GM21723 (cell line): ENCODE data around the gene TRIP13.
A peak's percentile ranks its signal among the peaks of the same experiment; 100 is the strongest.
"Not testable (repeated sequence)": the region's sequence is repeated elsewhere in the genome, so short reads cannot be mapped to it uniquely, and the experiment has no call there.

Experiments
- ATAC-seq: cut with Tn5 transposase; IDR thresholded peaks from one replicate; pipeline ENCODE4 v1.9.1; 2021; ENCODE audit warnings: mild to moderate bottlenecking, moderate library complexity; ENCODE audit not compliant: unreplicated experiment

TRIP13 gene

DNA sequence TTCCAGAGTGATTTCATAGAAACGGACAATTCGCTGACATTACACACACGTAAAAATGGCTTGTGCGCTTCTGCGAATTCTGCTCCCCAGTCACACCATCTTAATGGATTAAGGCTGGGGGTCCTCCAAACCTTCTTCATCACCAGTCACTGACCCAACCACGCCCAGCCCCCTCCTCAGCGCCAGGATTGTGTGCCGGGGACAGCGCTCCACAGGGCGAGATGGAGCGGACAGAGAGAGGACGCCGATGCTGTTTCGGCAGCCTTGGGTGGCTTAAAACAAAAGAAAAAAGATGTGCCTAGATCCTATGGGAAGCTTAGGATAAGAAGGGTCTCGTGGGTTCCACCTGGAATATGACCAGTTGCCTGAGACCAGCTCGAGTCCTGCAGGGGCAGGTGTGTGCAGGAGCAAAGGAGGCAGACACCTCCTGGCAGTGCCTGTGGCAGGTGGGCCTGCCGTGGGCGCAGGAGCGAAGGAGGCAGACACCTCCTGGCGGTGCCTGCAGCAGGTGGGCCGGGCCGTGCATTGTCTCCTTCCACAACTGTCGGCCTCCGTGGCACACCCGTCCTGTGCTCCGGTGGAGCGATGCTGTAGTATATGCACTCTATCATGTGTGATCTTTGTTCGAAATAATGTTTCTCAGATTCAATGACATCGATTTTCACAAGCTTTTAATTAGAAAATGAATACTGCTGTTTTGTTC is 20.9 kb upstream of the TRIP13 start:
- no peak for ATAC-seq

DNA sequence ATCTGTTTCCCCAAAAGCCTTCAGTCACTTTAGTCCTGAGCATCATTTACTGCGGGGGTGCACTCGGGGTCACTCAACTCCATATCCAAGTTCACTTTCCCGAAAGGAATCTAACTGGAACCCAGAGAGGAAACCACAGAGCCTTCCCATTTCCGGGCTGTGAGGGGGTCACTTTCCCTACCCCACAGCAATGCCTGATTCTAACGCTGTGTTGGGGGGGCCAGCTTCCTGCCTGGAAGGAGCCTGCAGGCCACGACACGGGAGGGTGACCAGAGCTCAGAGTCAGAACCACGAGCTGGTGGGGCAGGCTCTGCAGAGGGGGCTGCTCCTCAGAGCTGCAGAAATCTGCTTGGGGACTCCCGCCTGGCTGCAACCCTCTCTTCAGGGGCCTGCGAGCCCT is 20.4 kb upstream of the TRIP13 start:
- ATAC-seq: no peak

DNA sequence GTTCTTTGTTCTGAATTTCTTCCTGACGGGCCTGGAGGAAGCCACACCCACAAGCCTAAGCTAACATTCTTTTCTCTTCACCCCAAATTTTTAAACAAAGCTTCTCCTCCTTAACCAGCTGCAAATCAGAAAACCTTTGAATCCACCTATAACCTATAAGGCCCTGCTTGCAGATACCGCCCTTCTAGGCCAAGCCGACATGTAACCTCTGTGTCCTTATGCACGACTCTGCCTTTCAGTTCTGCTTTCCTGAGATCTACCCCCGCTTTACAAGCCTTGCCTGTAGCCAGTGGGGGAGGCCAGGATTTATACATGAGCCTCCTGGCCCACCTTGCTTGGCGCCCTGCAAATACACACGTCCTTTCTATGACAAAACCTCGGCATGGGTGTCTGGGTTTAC is 19.4 kb upstream of the TRIP13 start:
- peak; percentile 91 for ATAC-seq

DNA sequence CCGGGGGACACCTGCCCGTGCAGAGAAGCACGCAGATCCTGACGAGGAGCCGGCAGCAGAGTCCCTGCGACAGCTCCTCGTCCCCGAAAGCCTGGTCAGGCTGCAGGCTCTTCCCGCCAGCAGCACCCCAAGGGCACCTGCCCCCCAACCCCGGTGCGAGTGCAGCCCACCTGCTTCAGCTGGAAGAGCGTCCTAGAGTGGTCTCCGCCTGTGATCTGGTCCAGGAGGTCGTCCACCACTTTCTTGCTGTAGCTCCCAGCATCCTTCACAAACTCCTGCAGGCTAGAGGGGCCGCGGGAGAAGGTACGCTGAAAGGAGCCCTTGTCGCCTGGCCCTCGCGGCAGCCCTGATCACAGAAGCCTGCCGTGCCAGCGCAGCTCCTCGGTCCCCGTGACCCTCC is 16.8 kb upstream of the TRIP13 start:
- no peak for ATAC-seq

DNA sequence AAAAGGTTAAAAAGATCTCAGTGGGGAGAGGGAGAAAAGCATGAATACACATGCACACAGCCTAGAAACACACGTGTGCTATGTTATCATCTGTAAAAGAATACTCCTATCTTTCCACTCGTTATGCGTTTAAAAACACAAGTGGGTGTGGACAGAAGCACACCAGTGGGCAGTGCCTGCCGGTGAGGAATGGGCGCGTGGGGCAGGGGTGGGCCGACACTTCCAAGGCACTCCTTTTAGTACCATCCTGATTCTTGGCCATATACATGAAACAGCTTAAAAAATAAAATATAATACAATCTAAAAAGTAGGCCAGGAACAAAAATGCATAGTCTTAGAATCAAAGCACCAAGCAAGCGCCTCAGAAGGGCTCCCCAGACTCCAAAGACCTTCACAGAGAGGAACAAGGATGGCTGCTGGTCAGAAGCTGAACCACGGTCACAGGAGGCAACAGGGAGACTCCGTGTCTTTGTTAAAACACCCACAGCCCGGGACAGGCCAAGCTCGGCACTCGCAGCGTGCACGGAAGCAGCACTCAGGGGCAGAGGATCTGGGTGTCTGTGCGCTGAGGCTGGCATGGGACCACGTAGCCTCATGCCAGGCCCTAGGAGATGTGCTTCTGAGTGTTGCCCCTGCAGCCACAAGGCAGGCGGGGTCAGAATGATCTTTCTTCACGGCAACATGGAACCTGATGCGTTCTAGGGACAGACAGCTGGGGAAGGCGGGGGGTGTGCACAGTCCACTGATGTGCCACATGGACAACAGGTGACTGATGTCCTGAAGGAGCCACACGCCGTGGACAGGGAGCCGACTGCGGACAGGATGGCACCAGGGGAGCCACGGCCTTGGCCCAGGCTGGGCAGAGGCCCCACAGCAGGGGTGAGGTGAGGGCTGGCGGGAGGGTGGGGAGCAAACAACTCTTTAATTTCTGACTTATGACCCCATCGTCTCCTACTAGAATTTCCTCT is 16.0 kb upstream of the TRIP13 start:
- no peak for ATAC-seq

DNA sequence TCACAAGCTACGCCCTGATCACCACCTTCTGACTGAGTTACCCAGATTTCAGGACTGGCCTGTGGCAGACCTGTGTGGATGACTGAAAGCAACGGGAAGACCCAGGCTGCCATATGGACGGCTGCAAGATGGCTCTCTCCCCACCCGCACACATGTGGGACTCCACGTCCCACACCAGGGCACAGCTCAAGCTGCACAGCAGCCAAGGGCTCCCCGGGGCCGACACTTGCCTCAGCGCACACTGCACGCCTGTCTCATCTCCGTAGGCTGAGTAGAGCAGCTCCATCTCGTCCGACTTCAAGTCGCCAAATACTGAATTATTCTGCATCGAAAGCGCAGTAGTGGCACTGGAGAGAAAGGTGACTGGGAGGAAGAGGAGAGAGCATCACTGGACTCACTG is 14.6 kb upstream of the TRIP13 start:
- no peak for ATAC-seq

DNA sequence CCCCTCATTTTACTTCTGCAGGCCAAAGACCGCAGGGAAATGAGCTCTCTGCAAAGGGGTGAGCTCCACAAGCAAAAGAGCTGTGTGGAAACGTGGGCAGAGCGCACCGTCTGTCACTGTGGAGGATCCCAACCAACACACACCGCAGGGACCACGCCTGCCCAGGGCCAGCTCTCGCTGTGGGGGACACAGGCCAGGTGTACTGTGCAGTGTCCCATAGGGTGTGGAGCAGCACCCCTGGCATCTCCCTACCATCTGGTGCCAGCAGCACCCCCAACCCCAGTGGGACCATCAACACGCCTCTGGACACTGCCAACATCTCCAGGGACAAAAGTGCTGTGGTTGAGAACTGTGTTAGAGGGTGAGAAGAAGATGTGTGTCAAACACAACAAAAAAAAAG is 14.0 kb upstream of the TRIP13 start:
- not testable (repeated sequence) for ATAC-seq

DNA sequence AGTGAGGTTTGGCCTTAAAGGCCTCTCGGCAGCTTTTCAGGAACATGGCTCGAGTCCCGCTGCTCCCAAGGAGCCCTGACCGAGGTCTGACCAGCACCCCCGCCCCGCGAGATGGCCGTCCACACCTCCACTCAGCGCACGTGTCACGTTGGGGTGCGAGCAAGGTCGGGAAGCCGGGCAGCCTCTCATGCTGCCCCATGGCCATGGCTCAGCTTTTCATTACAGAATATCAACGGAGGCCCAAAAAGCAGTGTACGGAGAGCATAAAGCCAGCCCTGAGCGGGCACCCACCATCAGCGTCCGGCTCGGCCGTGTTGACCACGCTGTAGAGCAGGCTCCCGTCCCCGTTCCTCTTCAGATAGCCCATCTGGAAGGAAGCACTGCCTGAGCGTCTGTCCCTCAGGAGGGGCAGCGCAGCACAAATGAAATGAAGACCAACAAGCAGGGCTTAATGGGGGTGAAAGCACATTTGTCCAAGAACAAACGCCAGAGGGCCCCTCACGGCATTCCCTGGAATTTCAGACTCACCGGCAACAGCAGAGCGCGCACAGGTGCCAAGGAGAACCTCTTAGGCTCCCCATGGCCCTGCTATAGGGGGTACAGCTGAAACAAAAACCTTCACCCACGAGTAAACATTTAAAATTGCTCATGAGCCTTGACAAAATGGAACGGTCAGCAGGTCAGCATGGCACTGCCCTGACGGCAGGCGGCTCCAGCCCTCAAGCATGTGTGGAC is 11.7 kb upstream of the TRIP13 start:
- ATAC-seq: no peak

DNA sequence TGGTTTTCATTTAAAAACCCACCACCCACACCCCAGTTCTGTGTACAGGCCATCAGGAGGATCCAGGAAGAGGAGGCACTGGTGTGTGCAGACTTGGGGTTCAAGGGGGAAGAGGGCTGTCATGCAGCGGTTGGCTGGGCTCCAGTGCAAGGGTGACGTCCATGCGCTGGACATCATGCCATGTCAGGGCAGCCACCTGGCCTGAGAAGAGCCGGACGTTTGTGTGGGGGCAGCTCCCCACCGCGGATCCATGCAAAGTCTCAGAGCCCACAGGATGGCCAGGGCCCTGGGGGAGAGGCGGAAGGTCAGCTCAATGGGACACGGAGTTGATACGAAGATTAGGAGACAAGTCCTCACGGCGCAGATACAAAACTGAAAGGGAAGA is 11.1 kb upstream of the TRIP13 start:
- no peak for ATAC-seq

DNA sequence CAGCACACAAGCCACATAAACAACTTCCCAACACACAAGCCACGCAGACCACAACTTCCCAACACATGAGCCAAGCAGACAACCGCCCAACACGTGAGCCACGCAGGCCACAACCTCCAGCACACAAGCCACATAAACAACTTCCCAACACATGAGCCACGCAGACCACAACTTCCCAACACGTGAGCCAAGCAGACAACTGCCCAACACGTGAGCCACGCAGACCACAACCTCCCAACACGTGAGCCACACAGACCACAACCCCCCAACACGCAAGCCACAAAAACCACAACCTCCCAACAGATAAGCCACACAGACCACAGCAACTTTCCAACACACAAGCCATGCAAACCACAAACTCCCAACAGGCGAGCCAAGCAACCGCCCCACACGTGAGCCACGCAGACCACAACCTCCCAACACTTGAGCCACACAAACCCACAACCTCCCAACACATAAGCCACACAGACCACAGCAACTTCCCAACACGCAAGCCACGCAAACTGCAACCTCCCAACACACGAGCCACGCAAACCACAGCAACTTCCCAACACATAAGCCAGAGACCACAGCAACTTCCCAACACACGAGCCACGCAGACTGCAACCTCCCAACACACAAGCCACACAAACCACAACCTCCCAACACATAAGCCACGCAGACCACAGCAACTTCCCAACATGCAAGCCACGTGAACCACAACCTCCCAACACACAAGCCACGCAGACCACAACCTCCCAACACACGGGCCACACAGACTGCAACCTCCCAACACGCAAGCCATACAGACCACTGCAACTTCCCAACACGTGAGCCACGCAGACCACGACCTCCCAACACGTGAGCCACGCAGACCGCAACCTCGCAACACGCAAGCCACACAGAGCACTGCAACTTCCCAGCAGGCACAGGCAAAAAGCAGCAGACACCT is 10.2 kb upstream of the TRIP13 start:
- no peak for ATAC-seq

DNA sequence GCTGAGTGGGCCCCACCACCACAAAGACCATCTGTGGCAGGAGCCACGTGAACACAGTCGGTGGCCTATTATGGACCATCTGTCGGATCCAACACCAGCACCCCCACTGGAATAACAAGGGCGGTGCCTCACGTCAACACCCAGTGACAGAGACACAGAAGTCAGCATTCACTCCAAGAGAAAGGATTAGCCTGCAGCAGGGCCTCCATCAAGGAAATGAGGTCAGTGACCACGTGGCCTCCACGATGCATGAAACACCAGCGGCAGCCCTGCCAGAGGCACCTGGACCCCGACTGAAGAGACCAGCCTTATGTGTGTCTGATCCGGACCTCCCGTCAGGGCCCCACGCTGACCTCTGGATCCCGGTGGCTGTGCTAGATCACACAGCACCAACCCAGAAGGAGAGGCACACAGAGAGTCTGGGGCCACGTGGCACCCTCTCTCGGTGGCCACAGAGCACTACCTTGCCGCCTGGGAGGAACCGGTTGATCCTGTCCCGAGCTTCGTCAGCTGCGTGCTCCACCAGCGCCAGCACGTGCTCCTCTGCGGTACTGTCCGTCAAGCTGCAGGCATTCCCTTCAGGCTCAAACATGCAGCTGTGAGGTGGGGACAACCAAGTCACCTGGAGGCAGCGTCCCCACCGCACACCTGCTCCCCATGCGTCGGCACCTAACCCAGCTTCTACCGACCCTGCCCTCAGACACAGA is 9.1 kb upstream of the TRIP13 start:
- ATAC-seq: no peak

DNA sequence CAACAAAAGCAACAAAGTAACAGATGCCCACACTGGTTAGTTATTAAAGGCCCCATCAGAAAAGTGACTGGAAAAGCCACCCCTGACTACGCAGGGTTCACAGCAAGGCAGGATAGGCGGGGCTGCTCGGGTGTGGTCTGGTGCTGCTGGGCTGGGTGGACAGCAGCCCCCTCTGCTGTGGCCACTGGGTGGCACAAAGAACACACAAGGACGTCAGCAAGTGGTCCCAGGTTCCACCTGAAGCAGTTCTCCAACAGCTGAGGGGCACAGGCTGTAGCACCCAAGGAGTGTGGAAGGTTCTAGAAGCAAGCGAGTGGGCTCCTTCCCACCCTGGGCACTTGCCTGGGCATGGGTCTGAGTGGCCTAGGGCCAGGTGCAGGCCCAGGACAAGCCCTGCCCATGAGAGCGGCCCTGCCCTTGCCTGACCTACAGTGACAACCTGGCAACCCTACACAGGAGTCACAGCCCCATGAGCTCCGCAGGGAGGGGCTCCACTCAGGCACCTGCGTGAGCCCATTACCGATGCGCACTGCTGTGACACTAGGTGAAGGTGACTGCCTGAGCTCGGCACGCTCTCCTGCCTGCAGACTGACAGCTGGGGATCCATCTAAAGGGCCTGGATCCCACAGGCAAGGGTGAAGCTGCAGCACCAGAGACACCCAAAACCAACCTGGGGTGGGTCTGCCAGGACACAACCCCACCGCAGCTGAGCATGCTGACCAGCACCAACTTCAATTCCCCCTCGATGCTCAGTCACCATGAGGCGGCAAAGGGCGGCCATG is 8.1 kb upstream of the TRIP13 start:
- ATAC-seq: no peak

DNA sequence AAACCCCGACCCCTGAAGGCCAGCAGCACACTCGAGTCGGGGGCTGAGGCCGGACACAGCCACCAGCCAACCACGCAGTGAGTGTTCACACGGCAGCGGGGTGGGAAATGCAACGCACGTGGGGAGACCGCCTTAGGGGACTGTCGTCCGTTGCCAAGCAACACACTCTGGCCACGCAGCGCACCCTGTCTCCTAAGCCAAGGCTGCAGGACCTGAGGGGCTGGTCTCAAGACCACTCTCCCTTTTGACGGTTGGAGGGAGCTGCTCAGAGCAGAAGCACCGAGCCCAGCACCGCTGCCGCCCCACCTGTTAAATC is 7.6 kb upstream of the TRIP13 start:
- ATAC-seq: no peak

DNA sequence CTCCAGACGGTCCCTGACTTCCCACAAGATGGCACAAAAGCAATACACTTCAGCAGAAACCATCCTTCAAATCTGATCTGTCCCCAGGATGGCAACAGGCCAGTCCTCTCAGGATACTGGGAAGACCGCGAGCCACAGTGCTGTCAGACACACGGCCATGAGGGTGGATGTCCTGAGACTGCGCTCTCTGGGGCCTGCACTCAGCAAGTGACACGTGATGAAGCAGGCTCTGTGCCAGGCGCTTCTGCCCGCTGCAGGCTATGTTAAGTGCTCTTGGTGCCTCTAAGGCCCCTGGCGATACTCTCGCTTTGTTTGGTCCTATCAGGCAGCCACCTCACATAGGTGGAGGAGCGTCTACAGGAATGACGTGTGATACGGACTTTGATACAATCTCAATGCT is 7.2 kb upstream of the TRIP13 start:
- ATAC-seq: no peak

DNA sequence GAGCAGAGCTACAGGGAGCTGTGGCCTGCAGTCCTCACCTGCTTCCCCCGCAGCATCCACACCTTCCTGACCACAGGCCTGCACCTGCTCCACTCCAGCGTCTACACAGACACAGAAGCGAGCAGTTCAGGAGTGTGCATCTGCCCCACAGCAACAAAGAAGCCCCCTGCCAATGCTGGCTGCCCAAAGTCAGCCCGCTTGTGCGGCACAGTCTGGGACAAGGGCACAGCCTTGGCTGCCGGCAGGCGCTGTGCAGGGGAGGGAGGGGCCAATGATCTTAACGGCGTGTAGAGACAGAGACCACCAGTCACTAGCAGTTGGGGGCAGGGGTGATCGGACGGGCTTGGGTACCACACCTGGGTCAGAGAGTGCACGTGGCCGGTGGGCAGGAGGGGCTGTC is 6.6 kb upstream of the TRIP13 start:
- ATAC-seq: no peak

DNA sequence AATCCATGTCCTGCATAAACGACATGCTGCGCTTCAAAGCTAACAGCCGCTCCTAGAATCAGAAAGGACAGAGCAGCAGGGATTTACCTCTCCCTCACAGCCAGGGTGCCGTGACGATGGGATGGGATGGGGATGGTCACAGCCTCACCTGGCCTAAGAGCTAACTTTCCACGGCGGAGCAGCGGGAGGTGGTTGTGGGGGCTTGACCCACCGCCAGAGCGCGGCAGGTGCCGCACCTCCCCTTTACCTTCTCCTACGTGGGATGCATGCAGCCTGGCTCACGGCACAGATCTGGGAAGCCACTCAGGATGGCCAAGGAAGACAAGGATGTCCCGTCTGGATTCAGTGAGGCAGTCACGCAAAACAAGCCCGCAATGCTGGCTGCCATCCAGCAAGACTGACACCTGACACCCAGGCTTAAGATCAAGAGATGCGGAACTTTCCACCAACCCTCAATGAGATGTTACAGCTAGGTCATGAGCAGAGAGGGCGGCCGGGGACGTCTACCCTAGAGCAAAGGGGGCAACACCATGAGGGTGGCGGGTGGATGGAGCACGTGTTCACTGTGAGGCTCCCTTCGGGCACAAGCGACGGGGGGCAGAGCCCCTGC is 5.9 kb upstream of the TRIP13 start:
- ATAC-seq: no peak

DNA sequence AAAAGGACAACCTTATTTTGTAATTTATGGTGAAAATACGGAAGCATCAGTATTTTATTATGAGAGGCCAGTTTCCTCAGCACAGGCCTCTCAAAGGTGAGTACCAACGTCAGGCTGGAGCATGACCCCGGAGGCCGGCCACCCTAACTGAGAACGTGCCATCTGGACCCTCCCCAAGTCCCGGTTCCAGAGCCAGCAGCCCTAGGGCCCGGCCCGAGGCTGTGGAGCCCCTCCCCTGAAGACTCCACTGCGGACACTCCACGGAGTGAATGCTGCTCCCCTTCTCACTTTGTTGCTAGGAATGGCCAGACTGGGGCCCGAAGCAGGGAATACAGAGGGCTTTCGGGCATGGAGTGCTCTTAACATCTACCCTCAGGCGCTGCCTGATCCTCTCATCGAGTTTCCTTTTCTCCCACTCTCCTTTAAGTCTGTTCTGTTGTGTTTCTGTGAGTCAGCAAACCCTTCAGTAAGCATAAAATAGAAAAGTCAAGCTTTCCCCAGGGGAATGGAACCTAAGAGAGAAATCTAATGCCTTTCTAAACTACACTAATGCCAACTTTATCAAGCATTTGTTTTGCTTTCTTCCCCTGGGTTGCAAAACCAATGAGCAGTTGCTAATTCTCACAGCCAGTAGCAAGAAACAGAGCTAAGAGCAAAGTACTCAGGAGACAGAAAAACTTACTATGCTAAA is 4.6 kb upstream of the TRIP13 start:
- no peak for ATAC-seq

DNA sequence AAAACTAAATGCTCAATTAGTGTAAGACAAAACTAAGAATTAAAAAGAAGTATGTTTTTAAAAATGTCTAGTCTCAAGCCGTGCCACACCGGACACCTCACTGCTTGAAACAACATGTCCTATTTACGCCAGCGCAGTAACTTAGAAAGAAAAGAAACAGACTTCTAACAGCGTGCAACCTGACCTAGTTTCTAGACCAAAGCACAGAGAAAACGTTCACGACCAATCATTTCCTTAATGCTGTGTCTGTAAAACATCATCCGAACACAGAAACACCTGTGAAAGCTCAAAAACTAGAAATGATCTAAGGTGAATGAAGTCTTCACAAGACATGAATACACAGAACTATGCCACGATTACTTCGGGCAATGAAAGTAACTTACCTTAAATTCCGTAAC is 4.0 kb upstream of the TRIP13 start:
- no peak for ATAC-seq
